ENCODE results near the gene CFDP1.

- TF ChIP-seq REST (IDR thresholded peaks at IDR 0.05; ENCODE audit: insufficient read depth in 1 of 2, low read depth in 2 of 2, low read length in 2 of 2) (no peak), TAF1 (IDR thresholded peaks at IDR 0.05; ENCODE audit: borderline replicate concordance, insufficient read depth, low read length) (no peak), SIN3A (IDR thresholded peaks at IDR 0.05; ENCODE audit: borderline replicate concordance, insufficient read depth, low read length) (no peak), POLR2AphosphoS5 (IDR thresholded peaks at IDR 0.05; ENCODE audit: low read depth, low read length) (no peak), FOXP2 (optimal IDR thresholded peaks at IDR 0.05; ENCODE audit: borderline replicate concordance, extremely low read depth, extremely low read length, insufficient read depth) (no peak)
These were observed 110.6 kb downstream of the CFDP1 start for GRCh38 chr16:75322740-75323139.

Data from PFSK-1 (cell line).